VCaP (cell line): ENCODE measurements around the gene S100PBP.

ENCODE experiments used
- H3K27ac ChIP-seq: fragments of 450-650 bp; 2 replicates; pipeline ENCODE4 v1.5.1; 2017
- TF ChIP-seq, protein P1 (sequence below): fragments of 450-650 bp; conservative IDR thresholded peaks from 2 replicates; pipeline ENCODE4 v1.5.1; 2017; ENCODE audit warnings: mild to moderate bottlenecking, moderate library complexity

Gene S100PBP

DNA sequence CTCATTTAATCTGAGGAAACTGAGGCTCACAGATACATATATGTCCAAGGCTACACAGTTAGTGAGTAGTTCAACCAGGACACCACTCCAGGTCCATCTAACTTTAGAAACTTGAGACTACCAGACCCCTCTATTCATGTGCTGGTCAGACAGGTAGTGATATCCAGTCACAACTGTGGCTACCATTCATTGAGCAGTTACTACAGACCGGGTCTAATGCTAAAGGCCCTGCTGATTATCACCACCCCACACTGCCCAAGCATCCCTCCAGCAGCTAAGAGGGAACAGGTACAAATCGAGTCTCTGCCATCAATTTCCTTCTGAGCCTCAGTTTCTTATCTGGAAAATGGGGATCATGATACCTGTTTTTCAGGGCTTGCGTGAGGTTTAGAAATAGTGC is 74.2 kb downstream of the S100PBP start:
- TF ChIP-seq, protein P1, sequence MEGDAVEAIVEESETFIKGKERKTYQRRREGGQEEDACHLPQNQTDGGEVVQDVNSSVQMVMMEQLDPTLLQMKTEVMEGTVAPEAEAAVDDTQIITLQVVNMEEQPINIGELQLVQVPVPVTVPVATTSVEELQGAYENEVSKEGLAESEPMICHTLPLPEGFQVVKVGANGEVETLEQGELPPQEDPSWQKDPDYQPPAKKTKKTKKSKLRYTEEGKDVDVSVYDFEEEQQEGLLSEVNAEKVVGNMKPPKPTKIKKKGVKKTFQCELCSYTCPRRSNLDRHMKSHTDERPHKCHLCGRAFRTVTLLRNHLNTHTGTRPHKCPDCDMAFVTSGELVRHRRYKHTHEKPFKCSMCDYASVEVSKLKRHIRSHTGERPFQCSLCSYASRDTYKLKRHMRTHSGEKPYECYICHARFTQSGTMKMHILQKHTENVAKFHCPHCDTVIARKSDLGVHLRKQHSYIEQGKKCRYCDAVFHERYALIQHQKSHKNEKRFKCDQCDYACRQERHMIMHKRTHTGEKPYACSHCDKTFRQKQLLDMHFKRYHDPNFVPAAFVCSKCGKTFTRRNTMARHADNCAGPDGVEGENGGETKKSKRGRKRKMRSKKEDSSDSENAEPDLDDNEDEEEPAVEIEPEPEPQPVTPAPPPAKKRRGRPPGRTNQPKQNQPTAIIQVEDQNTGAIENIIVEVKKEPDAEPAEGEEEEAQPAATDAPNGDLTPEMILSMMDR = no peak
- no peak overlapping the region for H3K27ac ChIP-seq

DNA sequence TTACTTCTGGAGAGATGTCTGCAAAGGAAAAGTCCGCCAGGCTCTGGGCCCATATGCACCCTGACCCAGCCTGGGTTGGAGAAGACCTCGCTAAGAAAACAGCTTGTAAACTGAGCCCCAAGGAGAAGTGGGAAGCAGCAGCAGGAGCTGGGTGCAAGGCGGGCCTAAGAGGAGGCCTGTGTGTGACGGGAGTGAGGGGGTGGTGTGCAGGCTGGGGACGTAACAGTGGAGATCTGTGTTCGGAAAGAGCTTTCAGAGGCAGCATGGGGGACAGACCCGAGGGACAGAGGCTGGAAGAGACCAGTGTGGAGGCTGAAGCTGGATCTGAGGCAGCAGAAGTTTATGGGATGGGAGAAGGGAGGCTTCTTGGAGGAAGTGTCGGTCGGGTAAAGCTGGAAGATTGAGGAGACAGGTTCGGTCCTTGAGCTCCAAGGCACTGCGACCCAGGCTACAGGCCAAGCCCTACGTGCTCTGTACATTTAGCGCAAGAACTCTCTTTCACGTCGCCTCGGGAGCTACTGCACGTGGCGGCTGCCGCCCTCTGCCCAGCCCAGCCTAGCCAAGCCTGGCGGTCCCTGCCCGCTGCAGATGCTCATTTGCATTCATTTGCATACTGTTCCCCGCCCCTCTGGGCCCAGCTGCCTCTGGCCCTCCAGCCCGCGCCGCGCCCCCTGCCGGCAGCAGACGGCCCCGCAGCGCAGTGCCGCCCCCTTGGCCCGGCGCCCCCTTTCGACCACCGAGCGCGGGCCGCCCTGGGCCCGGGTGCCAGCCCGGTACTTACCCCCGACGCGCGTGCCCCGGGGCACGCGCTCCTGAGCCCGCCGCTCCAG is 75.1 kb downstream of the S100PBP start:
- peak overlapping the region; percentile 67 for H3K27ac ChIP-seq
- TF ChIP-seq, protein P1 = peak; percentile 84

DNA sequence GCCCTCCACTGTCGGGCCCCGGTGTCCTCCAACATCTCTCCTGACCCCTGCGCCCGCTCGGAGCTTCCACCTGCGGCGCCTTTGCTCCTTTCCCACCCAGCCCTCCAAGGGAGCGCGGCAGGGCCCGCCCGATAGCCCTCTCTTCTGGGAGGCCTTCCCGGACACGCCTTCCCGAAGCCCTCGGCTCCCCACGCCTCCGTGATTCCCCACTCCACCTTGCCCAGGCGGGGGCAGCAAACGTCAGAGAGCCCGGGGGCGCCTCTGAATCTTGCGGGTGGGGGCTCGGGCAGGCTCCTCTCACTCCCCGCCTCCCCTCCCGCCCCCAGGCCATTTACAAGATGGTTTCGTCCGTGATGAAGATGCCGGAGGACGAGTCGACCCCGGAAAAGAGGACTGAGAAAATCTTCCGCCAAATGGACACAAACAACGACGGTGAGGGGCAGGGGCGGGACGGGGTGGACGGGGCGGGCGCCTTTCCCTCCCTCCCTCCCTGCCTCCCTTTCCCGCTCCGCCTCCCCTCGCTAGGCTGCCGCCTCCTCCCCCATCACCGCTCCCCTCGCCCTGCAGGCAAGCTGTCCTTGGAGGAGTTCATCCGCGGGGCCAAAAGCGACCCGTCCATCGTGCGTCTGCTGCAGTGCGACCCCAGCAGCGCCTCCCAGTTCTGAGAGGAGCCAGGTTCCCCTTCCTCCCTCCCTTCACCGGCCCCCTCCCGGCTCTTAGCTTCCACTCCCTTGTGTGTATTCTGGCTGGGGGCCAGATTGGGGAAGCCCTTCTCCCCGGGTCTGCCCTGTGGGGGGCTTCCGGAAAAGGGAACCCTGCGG is 76.0 kb downstream of the S100PBP start:
- TF ChIP-seq, protein P1 = peak; percentile 72
- peak overlapping the region; percentile 67 for H3K27ac ChIP-seq

DNA sequence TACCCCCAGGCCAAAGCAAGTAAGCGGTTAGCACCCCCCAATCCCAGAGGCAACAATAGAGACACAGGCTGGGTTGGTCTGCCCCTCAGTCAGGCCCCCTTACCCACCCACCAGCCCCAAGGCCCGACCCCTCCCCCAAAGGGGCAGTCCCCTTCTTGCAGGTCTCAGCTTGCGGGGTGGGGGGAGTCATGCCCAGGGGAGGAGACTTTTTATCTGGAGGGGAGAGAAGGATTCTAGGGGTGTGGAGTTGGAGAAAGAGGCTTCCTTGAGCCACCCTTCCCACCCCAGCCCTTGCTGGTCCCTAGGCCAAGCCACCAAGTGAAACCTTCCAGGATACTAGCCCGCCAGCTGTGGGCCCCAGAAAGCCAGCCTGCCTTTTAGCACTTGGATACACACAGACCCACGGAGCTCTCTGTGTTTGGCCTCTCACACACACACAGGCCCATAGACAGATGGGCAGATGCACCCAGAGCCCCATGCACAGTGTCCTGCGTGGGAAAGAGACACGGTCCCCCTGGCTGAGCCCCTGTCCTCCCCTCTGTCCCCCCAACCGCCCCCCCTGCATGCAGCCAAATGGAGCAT is 76.7 kb downstream of the S100PBP start:
- peak overlapping the region; percentile 67 for H3K27ac ChIP-seq
- TF ChIP-seq, protein P1 = no peak

DNA sequence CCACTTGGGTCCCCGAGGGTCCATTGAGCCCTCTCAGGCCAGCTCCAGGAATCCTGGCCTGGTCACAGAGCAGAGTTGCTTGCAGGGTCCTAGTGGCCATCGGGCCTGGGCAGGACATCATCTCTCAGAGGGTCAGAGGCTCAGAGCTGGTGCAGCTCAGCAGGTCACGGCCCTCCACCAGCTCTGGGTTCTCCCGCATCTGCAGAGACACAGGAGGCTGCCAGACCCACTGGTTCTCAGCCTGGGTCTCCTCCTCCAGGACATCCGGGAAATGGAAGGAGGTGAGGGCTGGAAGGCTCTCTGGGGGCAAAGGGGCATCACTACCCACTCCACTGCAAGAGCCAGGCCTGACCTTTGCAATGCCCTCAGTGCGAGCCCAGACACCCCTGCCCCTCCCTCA is 77.2 kb downstream of the S100PBP start:
- no peak overlapping the region for H3K27ac ChIP-seq
- TF ChIP-seq, protein P1 = no peak

DNA sequence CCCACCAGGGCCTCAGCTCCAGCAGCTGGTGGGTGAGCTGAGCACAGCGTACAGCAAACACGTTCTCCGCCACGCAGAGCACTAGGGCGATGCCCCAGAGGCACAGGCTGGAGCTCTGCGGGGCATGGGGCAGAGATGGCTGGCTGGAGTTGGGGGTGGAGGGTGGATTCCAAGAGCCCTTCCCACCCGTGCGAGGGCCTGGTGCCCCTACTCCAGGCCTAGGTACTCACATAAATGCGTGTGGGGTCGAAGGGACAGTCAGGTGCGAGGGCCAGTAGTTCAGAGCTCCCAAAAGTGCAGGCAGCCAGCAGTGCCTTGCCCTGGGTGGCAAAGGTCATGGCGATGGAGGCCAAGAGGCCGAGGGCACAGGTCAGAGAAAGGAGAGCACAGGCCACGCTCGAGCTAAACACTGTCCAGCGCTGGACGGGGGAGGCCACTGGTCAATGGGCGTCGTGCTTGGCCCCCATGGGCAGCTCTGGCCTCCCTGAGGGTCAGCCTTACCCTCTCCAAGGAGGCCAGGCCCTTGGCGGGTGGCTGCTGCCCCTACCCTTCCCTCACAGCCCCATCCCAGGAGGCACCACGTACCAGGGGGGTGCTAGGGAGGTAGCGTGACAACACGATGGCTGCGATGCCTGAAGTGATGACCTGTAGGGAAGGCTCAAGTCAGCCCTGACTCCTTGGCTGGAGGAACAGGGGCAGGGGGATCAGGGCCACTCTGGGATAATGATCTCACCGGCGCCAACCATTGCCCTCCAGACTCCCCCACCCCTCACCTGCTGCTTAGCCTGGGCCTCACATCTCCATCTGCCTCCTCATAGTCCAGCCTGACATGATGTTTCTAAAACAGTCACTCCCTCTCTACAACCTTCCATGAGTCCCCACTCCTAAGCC is 78.1 kb downstream of the S100PBP start:
- TF ChIP-seq, protein P1 = no peak
- no peak overlapping the region for H3K27ac ChIP-seq
